Naive thymus-derived CD8-positive, alpha-beta T cell (primary cell): Measurements from ENCODE around the gene ARID1B. TPM values are rescaled to one million over a fixed set of nuclear protein-coding genes. Genes with fewer than 3 reads are reported as not detected.

Experiments
- ATAC-seq, 2 donors: fragments of 150-1000 bp; cut with Tn5 transposase in 1 of 2; sonication (Bioruptor Pico), chemical (Tn5 transposase) in 1 of 2; 1 replicate in 1 of 2; 2 replicates in 1 of 2; pipeline ENCODE4 v1.10.0; 2021; ENCODE audit warnings: mild to moderate bottlenecking in 2 of 2, moderate library complexity in 2 of 2
- POLR2A ChIA-PET: fragments of 350-600 bp; sonication (Branson Sonifier 250); formaldehyde crosslinking; loops from one replicate; lab custom pipeline; 2021; ENCODE audit warnings: antibody characterized with exemption; lab: Charles Lee
- DNase-seq, 10 donors: peaks; one replicate each; pipeline versions ENCODE4 v3.0.0 to v3.0.0-alpha.2; 2020 to 2022
- H3K27ac Mint-ChIP-seq, 10 donors: one replicate each; pipeline ENCODE4 v1.8.0; 2020 to 2022; ENCODE audit warnings: mild to moderate bottlenecking in 10 of 10, mixed read lengths in 10 of 10, moderate library complexity in 4 of 10, inconsistent platforms in 1 of 10
- H3K27me3 Mint-ChIP-seq, 5 donors: one replicate each; pipeline ENCODE4 v1.8.0; 2021 to 2022; ENCODE audit warnings: mixed read lengths in 5 of 5
- H3K36me3 Mint-ChIP-seq, 3 donors: one replicate each; pipeline ENCODE4 v1.8.0; 2020 to 2022; ENCODE audit warnings: mixed read lengths in 3 of 3, mild to moderate bottlenecking in 2 of 3, inconsistent platforms in 1 of 3
- H3K4me1 Mint-ChIP-seq, 4 donors: one replicate each; pipeline ENCODE4 v1.8.0; 2021 to 2022; ENCODE audit warnings: mixed read lengths in 4 of 4
- H3K4me3 Mint-ChIP-seq, 10 donors: one replicate each; pipeline ENCODE4 v1.8.0; 2020 to 2022; ENCODE audit warnings: mild to moderate bottlenecking in 10 of 10, mixed read lengths in 10 of 10, moderate library complexity in 6 of 10, inconsistent platforms in 1 of 10
- H3K9me3 Mint-ChIP-seq, 9 donors: one replicate each; pipeline ENCODE4 v1.8.0; 2020 to 2022; ENCODE audit warnings: mixed read lengths in 9 of 9, mild to moderate bottlenecking in 3 of 9, inconsistent platforms in 1 of 9, moderate library complexity in 1 of 9
- polyA plus RNA-seq, 3 donors: library from polyadenylated mRNA; unstranded; fragments of 300-500 nt; fragmentation: Illumina TruSeq; gene quantifications; one replicate each; pipeline ENCODE4 v1.2.3, GENCODE V29; 2021
- total RNA-seq, 8 experiments: library from RNA in 2 of 8; stranded (reverse) in 2 of 8; gene quantifications; one replicate each; pipeline ENCODE4 v1.2.3 and lab custom pipeline; 2021 to 2026

The ARID1B gene
- total and polyA plus RNA-seq, 5 experiments from 2014 or later: 9.0 to 122 (median 18.6) TPM

DNA sequence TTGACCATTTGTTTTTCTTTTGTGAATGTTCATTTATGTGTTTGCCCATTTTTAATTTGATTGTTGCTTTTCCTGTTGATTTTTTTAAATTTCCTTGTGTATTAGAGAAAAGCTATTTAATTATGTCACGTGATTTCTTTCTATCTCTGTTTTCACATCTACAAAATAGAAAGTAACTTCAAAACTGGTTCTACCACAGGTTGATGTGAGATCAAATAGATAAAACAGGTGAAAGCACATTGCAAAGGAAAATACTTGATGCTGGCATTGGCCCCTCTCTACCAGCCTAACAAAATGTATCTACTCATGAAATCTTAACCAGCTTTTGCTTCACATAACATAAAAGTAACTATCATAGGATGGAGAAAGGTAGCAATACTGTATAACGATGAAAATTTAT lies 416.9 kb downstream of the ARID1B start:
- no peaks in the 10 kb centered on the region for H3K9me3 Mint-ChIP-seq
- H3K4me3 Mint-ChIP-seq: no peak overlapping the region
- peak overlapping the region in 1 of 10 donors; percentile 56 for H3K27ac Mint-ChIP-seq
- no peak for DNase-seq
- POLR2A ChIA-PET: no interaction called here
- peaks cover 4 to 18% (median 10%) of the 10 kb centered on the region in 4 donors for H3K4me1 Mint-ChIP-seq
- no peak for ATAC-seq
- no peaks in the 10 kb centered on the region for H3K27me3 Mint-ChIP-seq
- peaks cover 3 to 79% (median 6%) of the 10 kb centered on the region in 3 donors for H3K36me3 Mint-ChIP-seq

DNA sequence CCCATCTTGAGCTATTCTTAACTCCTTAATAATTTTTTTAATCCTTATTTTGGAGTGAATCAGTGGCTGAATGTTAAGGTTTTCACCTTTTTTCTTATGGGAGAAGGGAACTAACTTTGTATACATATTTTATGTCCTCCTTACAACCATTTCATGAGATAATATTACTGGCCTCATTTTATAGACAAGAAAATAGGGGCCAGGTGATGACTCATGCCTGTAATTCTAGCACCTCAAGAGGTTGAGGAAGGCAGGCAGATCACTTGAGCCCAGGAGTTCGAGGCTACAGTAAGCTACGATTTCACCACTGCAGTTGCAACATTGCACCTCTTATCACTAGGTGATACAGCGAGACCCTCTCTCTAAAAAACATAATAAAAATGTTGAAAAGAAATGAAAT lies 417.5 kb downstream of the ARID1B start:
- peak overlapping the region in 1 of 10 donors; percentile 56 for H3K27ac Mint-ChIP-seq
- ATAC-seq (no peak), DNase-seq (no peak)
- H3K9me3 Mint-ChIP-seq: no peaks in the 10 kb centered on the region
- no peaks in the 10 kb centered on the region for H3K27me3 Mint-ChIP-seq
- peaks cover under 1 to 76% (median 6%) of the 10 kb centered on the region in 3 donors for H3K36me3 Mint-ChIP-seq
- POLR2A ChIA-PET: interaction anchor here (0.9 kb wide), 1 partner anchor 10 kb away, joined by 3 read pairs; no protein-coding TSS in a partner anchor
- peaks cover 4 to 17% (median 10%) of the 10 kb centered on the region in 4 donors for H3K4me1 Mint-ChIP-seq
- H3K4me3 Mint-ChIP-seq: no peak overlapping the region

DNA sequence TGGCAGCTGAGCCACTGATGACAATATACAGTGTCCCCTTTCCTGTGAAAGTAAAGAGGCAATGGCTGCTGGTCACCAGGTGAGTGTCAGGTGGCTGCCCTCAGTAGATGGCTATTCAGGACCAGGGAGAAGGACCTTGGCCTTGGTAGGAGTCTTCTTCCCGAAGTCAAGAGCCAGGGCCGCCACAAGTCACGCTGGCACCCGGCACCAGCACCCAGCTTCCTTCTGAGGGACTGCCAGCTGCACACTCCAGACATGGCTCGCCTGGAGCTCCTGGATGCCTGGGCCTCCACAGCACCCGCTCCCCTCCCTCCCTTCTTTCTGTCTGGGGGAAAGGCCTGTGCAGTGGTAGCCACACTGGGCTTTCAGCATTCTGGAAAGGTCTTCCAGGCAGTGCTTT lies 419.2 kb downstream of the ARID1B start:
- Mint-ChIP-seq H3K4me1 (peaks cover 2 to 17% (median 7%) of the 10 kb centered on the region in 4 donors), H3K27me3 (no peaks in the 10 kb centered on the region), H3K4me3 (no peak overlapping the region), H3K36me3 (peaks cover 3 to 75% (median 11%) of the 10 kb centered on the region in 3 donors), H3K9me3 (no peaks in the 10 kb centered on the region), H3K27ac (peak overlapping the region in 2 of 10 donors; percentile 19 to 78)
- no peak for DNase-seq
- POLR2A ChIA-PET: no interaction called here
- ATAC-seq: no peak

DNA sequence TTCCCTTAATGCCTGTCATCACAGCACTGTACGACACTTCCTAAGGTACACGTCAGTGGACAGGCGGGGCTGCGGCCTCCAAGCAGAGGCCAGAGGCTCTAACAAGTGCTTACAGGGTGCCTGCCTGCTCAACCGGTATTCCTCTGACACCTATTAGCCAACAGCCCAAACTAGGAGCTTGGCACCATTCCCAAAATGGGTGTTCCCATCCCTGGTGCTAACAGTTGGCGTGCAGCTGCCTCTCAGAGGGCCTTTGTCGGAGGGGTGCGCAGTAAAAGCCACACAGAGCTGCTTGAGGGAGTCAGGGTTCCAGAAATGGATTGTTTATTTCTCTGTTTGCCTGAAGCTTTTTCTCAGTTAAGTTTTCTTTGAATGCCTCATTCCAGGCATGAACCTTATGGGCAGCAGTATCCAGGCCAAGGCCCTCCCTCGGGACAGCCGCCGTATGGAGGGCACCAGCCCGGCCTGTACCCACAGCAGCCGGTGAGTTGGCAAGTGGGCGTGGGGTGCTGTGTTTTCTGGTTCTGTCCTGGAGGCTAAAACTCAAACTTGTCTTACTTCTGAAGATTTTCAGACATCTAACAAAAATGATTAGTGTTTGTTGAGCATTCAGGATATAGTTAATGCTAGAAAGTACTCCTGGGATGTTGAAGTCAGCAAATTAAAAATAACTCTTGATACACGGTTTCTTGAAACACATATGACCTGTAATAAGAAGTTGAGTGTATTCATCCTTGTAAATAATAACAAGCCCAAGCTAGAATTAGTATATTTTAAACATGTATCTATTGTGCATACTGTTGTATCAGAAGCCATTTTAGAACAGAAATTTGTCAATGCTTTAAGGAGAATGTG lies 421.5 kb downstream of the ARID1B start:
- H3K36me3 Mint-ChIP-seq: peaks cover 6 to 74% (median 18%) of the 10 kb centered on the region in 3 donors
- no peaks in the 10 kb centered on the region for H3K9me3 Mint-ChIP-seq
- H3K4me1 Mint-ChIP-seq: peaks cover 2 to 10% (median 5%) of the 10 kb centered on the region in 4 donors
- DNase-seq: no peak
- no peak overlapping the region for H3K4me3 Mint-ChIP-seq
- H3K27ac Mint-ChIP-seq: peak overlapping the region in 1 of 10 donors; percentile 6
- POLR2A ChIA-PET: interaction anchor here (1.2 kb wide), 1 partner anchor 24 kb away, joined by 5 read pairs; no protein-coding TSS in a partner anchor
- H3K27me3 Mint-ChIP-seq: no peaks in the 10 kb centered on the region
- ATAC-seq: no peak

DNA sequence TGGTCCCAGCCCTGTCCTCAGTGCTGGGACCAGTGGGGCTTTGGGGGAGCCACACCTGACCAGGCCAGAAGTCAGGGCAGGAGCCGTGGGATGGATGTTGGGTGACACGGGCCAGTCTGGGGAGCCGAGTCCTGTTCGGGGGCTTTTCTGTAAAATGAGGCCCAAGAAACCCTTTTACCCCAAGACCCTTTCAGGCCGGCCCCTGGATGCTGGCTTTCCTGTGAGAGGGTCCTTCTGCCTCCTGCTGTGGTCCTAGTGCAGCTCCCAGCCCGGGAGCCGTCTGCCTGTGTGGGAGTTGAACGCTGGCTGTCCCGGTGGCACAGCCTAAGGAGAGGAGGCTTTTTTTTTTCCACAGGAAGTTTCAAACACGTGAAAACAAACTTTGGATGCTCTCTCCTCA lies 422.9 kb downstream of the ARID1B start:
- peaks cover 0 to 4% (median 1%) of the 10 kb centered on the region in 4 donors for H3K4me1 Mint-ChIP-seq
- H3K4me3 Mint-ChIP-seq: no peak overlapping the region
- H3K27me3 Mint-ChIP-seq: no peaks in the 10 kb centered on the region
- H3K36me3 Mint-ChIP-seq: peaks cover 11 to 81% (median 22%) of the 10 kb centered on the region in 3 donors
- no peak for ATAC-seq
- DNase-seq: no peak
- no peaks in the 10 kb centered on the region for H3K9me3 Mint-ChIP-seq
- POLR2A ChIA-PET: no interaction called here
- no peak overlapping the region for H3K27ac Mint-ChIP-seq

DNA sequence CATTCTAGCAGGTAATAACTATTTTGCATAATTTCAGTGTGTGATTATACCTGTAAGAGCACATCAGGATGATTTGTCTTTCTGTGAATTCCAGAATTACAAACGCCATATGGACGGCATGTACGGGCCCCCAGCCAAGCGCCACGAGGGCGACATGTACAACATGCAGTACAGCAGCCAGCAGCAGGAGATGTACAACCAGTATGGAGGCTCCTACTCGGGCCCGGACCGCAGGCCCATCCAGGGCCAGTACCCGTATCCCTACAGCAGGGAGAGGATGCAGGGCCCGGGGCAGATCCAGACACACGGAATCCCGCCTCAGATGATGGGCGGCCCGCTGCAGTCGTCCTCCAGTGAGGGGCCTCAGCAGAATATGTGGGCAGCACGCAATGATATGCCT lies 423.4 kb downstream of the ARID1B start:
- peaks cover 0 to 4% (median 1%) of the 10 kb centered on the region in 4 donors for H3K4me1 Mint-ChIP-seq
- H3K27ac Mint-ChIP-seq: no peak overlapping the region
- no peak overlapping the region for H3K4me3 Mint-ChIP-seq
- peaks cover 11 to 82% (median 24%) of the 10 kb centered on the region in 3 donors for H3K36me3 Mint-ChIP-seq
- POLR2A ChIA-PET: no interaction called here
- ATAC-seq: no peak
- no peak for DNase-seq
- no peaks in the 10 kb centered on the region for H3K9me3 Mint-ChIP-seq
- no peaks in the 10 kb centered on the region for H3K27me3 Mint-ChIP-seq

DNA sequence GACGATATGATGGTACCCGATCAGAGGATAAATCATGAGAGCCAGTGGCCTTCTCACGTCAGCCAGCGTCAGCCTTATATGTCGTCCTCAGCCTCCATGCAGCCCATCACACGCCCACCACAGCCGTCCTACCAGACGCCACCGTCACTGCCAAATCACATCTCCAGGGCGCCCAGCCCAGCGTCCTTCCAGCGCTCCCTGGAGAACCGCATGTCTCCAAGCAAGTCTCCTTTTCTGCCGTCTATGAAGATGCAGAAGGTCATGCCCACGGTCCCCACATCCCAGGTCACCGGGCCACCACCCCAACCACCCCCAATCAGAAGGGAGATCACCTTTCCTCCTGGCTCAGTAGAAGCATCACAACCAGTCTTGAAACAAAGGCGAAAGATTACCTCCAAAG lies 423.9 kb downstream of the ARID1B start:
- Mint-ChIP-seq H3K4me3 (no peak overlapping the region), H3K4me1 (peaks cover 0 to 4% (median 1%) of the 10 kb centered on the region in 4 donors), H3K36me3 (peaks cover 15 to 82% (median 29%) of the 10 kb centered on the region in 3 donors), H3K9me3 (no peaks in the 10 kb centered on the region), H3K27me3 (no peaks in the 10 kb centered on the region), H3K27ac (no peak overlapping the region)
- POLR2A ChIA-PET: no interaction called here
- DNase-seq (no peak), ATAC-seq (no peak)

DNA sequence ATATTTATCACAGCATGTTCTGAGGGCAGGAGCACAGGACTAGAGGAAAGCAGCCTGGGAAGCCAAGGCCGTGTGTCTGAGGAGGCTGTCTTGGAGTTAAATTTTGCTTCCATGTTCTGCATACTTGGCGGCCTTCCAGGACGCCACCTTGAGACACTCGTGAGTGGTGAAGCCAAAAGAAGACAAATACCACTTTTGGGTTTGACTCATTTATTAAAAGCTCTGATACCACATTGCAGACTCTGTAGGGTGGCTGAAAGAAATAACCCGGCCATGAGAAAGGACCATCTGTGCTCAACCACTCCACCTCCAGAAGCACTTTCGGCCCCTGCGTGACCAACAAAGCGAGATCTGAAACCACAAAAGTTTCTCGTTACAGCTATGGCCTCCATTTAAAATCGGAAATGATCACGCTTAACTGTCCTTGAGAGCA lies 426.1 kb downstream of the ARID1B start:
- POLR2A ChIA-PET: no interaction called here
- no peaks in the 10 kb centered on the region for H3K27me3 Mint-ChIP-seq
- H3K36me3 Mint-ChIP-seq: peaks cover 20 to 85% (median 33%) of the 10 kb centered on the region in 3 donors
- H3K9me3 Mint-ChIP-seq: no peaks in the 10 kb centered on the region
- H3K4me1 Mint-ChIP-seq: no peaks in the 10 kb centered on the region
- no peak for DNase-seq
- H3K27ac Mint-ChIP-seq: peak overlapping the region in 3 of 10 donors; percentile 14 to 32 (median 24)
- no peak overlapping the region for H3K4me3 Mint-ChIP-seq
- ATAC-seq: no peak

DNA sequence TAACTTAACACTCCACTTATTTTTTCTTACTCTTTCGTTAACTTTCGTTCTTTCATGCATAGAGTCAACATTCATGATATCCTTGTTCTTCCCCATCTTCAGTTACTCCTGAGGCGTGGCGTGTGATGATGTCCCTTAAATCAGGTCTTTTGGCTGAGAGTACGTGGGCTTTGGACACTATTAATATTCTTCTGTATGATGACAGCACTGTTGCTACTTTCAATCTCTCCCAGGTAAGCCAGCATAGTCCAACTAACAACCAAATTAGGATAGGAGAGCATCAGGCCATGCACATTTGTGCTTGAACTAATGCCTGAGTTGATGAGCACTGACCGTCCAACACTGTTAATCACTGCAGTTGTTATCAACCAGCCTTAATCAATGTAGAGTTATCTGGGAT lies 426.6 kb downstream of the ARID1B start:
- H3K27me3 Mint-ChIP-seq: no peaks in the 10 kb centered on the region
- H3K4me3 Mint-ChIP-seq: no peak overlapping the region
- peaks cover 20 to 85% (median 33%) of the 10 kb centered on the region in 3 donors for H3K36me3 Mint-ChIP-seq
- no peaks in the 10 kb centered on the region for H3K9me3 Mint-ChIP-seq
- DNase-seq: no peak
- no peak for ATAC-seq
- H3K4me1 Mint-ChIP-seq: no peaks in the 10 kb centered on the region
- POLR2A ChIA-PET: no interaction called here
- H3K27ac Mint-ChIP-seq: peak overlapping the region in 3 of 10 donors; percentile 14 to 37 (median 15)

DNA sequence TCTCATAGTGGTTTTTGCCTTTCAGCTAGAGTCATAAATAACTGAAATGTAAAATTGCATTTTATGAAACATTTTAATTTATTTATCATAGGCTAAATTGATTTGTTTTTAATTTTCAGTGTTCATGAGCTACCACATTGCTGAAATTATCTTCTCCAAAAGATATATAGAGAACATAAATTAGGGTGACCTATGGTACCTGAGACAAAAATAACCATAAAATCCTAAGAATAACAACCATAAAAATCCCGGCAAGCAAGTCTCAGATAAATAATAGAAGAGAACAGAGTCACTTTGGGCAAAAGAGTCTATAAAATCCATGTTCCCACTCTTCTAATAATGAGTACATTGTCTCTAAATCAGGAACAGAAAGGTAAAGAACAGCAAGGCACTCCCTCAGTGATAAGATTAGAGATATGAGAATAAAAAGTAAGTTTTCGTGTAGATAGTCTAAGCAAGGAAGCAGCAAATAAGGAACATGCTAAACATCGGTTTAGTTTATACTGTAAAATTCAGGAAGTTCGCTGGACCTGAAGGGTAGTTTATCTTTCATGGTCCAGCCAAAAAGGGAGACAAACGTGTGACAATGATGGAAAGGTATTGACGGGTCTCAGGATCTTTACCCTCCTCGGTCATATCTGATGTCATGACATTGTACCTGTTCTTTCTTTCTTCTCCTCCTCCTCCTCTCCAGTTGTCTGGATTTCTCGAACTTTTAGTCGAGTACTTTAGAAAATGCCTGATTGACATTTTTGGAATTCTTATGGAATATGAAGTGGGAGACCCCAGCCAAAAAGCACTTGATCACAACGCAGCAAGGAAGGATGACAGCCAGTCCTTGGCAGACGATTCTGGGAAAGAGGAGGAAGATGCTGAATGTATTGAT lies 428.5 kb downstream of the ARID1B start:
- no peaks in the 10 kb centered on the region for H3K9me3 Mint-ChIP-seq
- H3K4me1 Mint-ChIP-seq: no peaks in the 10 kb centered on the region
- ATAC-seq (no peak), DNase-seq (no peak)
- no peak overlapping the region for H3K4me3 Mint-ChIP-seq
- H3K27ac Mint-ChIP-seq: peak overlapping the region in 3 of 10 donors; percentile 5 to 74 (median 61)
- peaks cover 20 to 78% (median 28%) of the 10 kb centered on the region in 3 donors for H3K36me3 Mint-ChIP-seq
- no peaks in the 10 kb centered on the region for H3K27me3 Mint-ChIP-seq
- POLR2A ChIA-PET: no interaction called here

DNA sequence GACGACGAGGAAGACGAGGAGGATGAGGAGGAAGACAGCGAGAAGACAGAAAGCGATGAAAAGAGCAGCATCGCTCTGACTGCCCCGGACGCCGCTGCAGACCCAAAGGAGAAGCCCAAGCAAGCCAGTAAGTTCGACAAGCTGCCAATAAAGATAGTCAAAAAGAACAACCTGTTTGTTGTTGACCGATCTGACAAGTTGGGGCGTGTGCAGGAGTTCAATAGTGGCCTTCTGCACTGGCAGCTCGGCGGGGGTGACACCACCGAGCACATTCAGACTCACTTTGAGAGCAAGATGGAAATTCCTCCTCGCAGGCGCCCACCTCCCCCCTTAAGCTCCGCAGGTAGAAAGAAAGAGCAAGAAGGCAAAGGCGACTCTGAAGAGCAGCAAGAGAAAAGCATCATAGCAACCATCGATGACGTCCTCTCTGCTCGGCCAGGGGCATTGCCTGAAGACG lies 429.2 kb downstream of the ARID1B start:
- no peak for ATAC-seq
- no peaks in the 10 kb centered on the region for H3K9me3 Mint-ChIP-seq
- POLR2A ChIA-PET: no interaction called here
- no peaks in the 10 kb centered on the region for H3K27me3 Mint-ChIP-seq
- no peaks in the 10 kb centered on the region for H3K4me1 Mint-ChIP-seq
- no peak overlapping the region for H3K4me3 Mint-ChIP-seq
- DNase-seq: no peak
- H3K36me3 Mint-ChIP-seq: peaks cover 17 to 71% (median 22%) of the 10 kb centered on the region in 3 donors
- peak overlapping the region in 2 of 10 donors; percentile 5 to 74 for H3K27ac Mint-ChIP-seq

DNA sequence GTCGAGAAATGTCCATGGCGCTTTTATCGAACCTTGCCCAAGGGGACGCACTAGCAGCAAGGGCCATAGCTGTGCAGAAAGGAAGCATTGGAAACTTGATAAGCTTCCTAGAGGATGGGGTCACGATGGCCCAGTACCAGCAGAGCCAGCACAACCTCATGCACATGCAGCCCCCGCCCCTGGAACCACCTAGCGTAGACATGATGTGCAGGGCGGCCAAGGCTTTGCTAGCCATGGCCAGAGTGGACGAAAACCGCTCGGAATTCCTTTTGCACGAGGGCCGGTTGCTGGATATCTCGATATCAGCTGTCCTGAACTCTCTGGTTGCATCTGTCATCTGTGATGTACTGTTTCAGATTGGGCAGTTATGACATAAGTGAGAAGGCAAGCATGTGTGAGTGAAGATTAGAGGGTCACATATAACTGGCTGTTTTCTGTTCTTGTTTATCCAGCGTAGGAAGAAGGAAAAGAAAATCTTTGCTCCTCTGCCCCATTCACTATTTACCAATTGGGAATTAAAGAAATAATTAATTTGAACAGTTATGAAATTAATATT lies 430.4 kb downstream of the ARID1B start:
- DNase-seq (no peak), ATAC-seq (no peak)
- Mint-ChIP-seq H3K4me1 (no peaks in the 10 kb centered on the region), H3K9me3 (no peaks in the 10 kb centered on the region), H3K4me3 (no peak overlapping the region), H3K27me3 (no peaks in the 10 kb centered on the region), H3K36me3 (peaks cover 17 to 62% (median 17%) of the 10 kb centered on the region in 3 donors), H3K27ac (no peak overlapping the region)
- POLR2A ChIA-PET: no interaction called here
